Endothelial cell of umbilical vein (primary cell): ENCODE measurements around the gene LIME1. TPM values are rescaled to one million over a fixed set of nuclear protein-coding genes. Genes with fewer than 3 reads are reported as not detected.

Source experiments
- BruUV-seq: library from RNA; stranded (reverse); fragments of 400-500 nt; replicated peaks from 2 replicates; lab custom pipeline; 2021; lab: Mats Ljungman, UMichigan
- CTCF ChIA-PET: fragments of 300-600, 350-600 bp; sonication (Branson Sonifier 250); formaldehyde crosslinking; loops from one replicate; lab custom pipeline; 2021; ENCODE audit warnings: antibody characterized with exemption, inconsistent platforms; lab: Charles Lee
- POLR2A ChIA-PET: fragments of 300-600, 350-600 bp; sonication (Branson Sonifier 250); formaldehyde crosslinking; loops from one replicate; lab custom pipeline; 2021; ENCODE audit warnings: antibody characterized with exemption, inconsistent platforms; lab: Charles Lee
- DNase-seq: peaks from one replicate; pipeline ENCODE4 v3.0.0-alpha.2; 2011; ENCODE audit warnings: low read depth, low spot score
- FAIRE-seq: peaks from 2 replicates; lab custom pipeline; 2011; peaks lifted over from hg19 to GRCh38; lab: Jason Lieb, UNC
- H2AFZ ChIP-seq: 2 replicates; pipeline ENCODE4 v1.6.0; 2012; ENCODE audit warnings: low read depth, low read length, control low read depth, inconsistent platforms
- H3K27ac ChIP-seq: 2 replicates; pipeline ENCODE4 v1.5.1; 2011; ENCODE audit warnings: low read depth, mild to moderate bottlenecking, control low read depth, low read length, moderate library complexity; ENCODE audit not compliant: insufficient read depth
- H3K27me3 ChIP-seq, 2 experiments: 2 replicates each; pipeline versions ENCODE4 v1.6.0 to v1.6.1; 2011; ENCODE audit warnings: low read length in 2 of 2, mixed read lengths in 1 of 2; ENCODE audit not compliant: control insufficient read depth in 2 of 2, insufficient read depth in 2 of 2
- H3K36me3 ChIP-seq, 2 experiments: 2 replicates in 1 of 2; 3 replicates in 1 of 2; pipeline ENCODE4 v1.5.1; 2011; ENCODE audit warnings: low read length in 2 of 2, mild to moderate bottlenecking in 1 of 2, moderate library complexity in 1 of 2; ENCODE audit not compliant: control insufficient read depth in 2 of 2, insufficient read depth in 2 of 2; ENCODE audit errors: extremely low read depth in 1 of 2
- H3K4me1 ChIP-seq: 3 replicates; pipeline ENCODE4 v1.5.1; 2011; ENCODE audit warnings: mild to moderate bottlenecking, low read length; ENCODE audit not compliant: control insufficient read depth, insufficient read depth; ENCODE audit errors: extremely low read depth
- H3K4me2 ChIP-seq: 2 replicates; pipeline ENCODE4 v1.6.1; 2011; ENCODE audit warnings: low read length, control low read depth, mixed read lengths; ENCODE audit not compliant: insufficient read depth
- H3K4me3 ChIP-seq, 3 experiments: fragments of 200-600 bp in 1 of 3; sonication (generic), shearing (Covaris generic) in 1 of 3; replicated peaks in 1 of 3; 2 replicates each; pipeline ENCODE4 v1.5.1; 2011 to 2016; ENCODE audit warnings: control low read depth in 3 of 3, low read length in 3 of 3, mild to moderate bottlenecking in 2 of 3, inconsistent platforms in 1 of 3, low read depth in 1 of 3, moderate library complexity in 1 of 3; ENCODE audit not compliant: insufficient read depth in 1 of 3
- H3K79me2 ChIP-seq: 2 replicates; pipeline ENCODE4 v1.6.0; 2012; ENCODE audit warnings: low read length, inconsistent platforms; ENCODE audit not compliant: control insufficient read depth, insufficient read depth
- H3K9ac ChIP-seq: replicated peaks from 2 replicates; pipeline ENCODE3; 2011; ENCODE audit warnings: low read length, control low read depth; ENCODE audit not compliant: insufficient read depth; ENCODE audit errors: extremely low read depth
- H3K9me1 ChIP-seq: replicated peaks from 3 replicates; pipeline ENCODE4 v1.6.0; 2011; ENCODE audit warnings: mild to moderate bottlenecking, low read length; ENCODE audit not compliant: control insufficient read depth, insufficient read depth; ENCODE audit errors: extremely low read depth
- H3K9me3 ChIP-seq: replicated peaks from 2 replicates; pipeline ENCODE4 v1.5.1; 2012; ENCODE audit warnings: low read length, inconsistent platforms; ENCODE audit not compliant: control insufficient read depth, insufficient read depth
- H4K20me1 ChIP-seq: replicated peaks from 2 replicates; pipeline ENCODE3; 2011; ENCODE audit warnings: mild to moderate bottlenecking, low read length; ENCODE audit not compliant: control insufficient read depth, insufficient read depth; ENCODE audit errors: extremely low read depth
- EZH2 ChIP-seq: IDR thresholded peaks from 2 replicates; pipeline ENCODE4 v1.6.1; 2012; ENCODE audit warnings: borderline replicate concordance, low read depth, mild to moderate bottlenecking, moderate library complexity, low read length, inconsistent platforms; ENCODE audit not compliant: severe bottlenecking
- FOS ChIP-seq: IDR thresholded peaks from 2 replicates; pipeline ENCODE4 v1.6.1; 2011; ENCODE audit warnings: mild to moderate bottlenecking, low read length, moderate library complexity, borderline replicate concordance; ENCODE audit not compliant: insufficient read depth
- GATA2 ChIP-seq: IDR thresholded peaks from 2 replicates; pipeline ENCODE4 v1.7.0; 2011; ENCODE audit warnings: low read depth, mild to moderate bottlenecking, moderate library complexity, mixed read lengths, low read length; ENCODE audit not compliant: insufficient read length, insufficient read depth
- JUN ChIP-seq: IDR thresholded peaks from 2 replicates; pipeline ENCODE4 v1.6.1; 2011; ENCODE audit warnings: borderline replicate concordance, low read depth; ENCODE audit not compliant: insufficient read length, insufficient read depth
- MYC ChIP-seq: IDR thresholded peaks from one replicate; pipeline ENCODE4 v1.6.1; 2011; ENCODE audit warnings: mild to moderate bottlenecking, low read depth, low read length
- POLR2A ChIP-seq: IDR thresholded peaks from 2 replicates; pipeline ENCODE4 v1.6.1; 2012; ENCODE audit warnings: low read depth, mild to moderate bottlenecking, control low read depth, low read length
- POLR2AphosphoS5 ChIP-seq: IDR thresholded peaks from 2 replicates; pipeline ENCODE4 v1.6.1; 2012; ENCODE audit warnings: low read depth, mild to moderate bottlenecking, control low read depth, low read length, moderate library complexity; ENCODE audit not compliant: insufficient read depth
- dilution Hi-C: fragments of 300-500 bp; cut with MboI; formaldehyde crosslinking; loops from one replicate; pipeline ENCODE4 v1.15.0; 2019; ENCODE audit warnings: low sequenced_read_pairs; ENCODE audit not compliant: extremely low pct_ligation_motif_present
- intact Hi-C: fragments of 100-400 bp; cut with micrococcal nuclease; formaldehyde crosslinking; loops from one replicate; pipeline ENCODE4 v1.10.0; 2022
- polyA plus RNA-seq, 4 experiments: library from polyadenylated mRNA; depleted of rRNA in 3 of 4; stranded (reverse) in 3 of 4; unstranded in 1 of 4; fragments of >200 nt; gene quantifications; 2 replicates each; pipeline versions ENCODE4 v1.2.1 to v1.2.3, GENCODE V29; 2011 to 2012; ENCODE audit warnings: missing spikeins in 1 of 4
- total RNA-seq: library from RNA; stranded (reverse); gene quantifications from 2 replicates; pipeline ENCODE4 v1.2.3, GENCODE V29; 2021
- TF ChIP-seq, protein P1 (sequence below), 2 donors: IDR thresholded peaks; 1 replicate in 1 of 2; 2 replicates in 1 of 2; pipeline ENCODE4 v1.5.1; 2011; ENCODE audit warnings: low read length in 2 of 2, mild to moderate bottlenecking in 2 of 2, moderate library complexity in 2 of 2, control low read depth in 1 of 2, inconsistent platforms in 1 of 2, low read depth in 1 of 2; ENCODE audit not compliant: insufficient read depth in 1 of 2; ENCODE audit errors: extremely low read depth in 1 of 2
- TF ChIP-seq, protein P2 (sequence below): IDR thresholded peaks from 2 replicates; pipeline ENCODE4 v1.6.1; 2011; ENCODE audit not compliant: insufficient read depth, insufficient read length

The LIME1 gene
- total and polyA plus RNA-seq, 2 donors (not counting 3 experiments of a cell fraction or from before 2014, with no cell fraction given) = 10.7 to 12.2 TPM

DNA sequence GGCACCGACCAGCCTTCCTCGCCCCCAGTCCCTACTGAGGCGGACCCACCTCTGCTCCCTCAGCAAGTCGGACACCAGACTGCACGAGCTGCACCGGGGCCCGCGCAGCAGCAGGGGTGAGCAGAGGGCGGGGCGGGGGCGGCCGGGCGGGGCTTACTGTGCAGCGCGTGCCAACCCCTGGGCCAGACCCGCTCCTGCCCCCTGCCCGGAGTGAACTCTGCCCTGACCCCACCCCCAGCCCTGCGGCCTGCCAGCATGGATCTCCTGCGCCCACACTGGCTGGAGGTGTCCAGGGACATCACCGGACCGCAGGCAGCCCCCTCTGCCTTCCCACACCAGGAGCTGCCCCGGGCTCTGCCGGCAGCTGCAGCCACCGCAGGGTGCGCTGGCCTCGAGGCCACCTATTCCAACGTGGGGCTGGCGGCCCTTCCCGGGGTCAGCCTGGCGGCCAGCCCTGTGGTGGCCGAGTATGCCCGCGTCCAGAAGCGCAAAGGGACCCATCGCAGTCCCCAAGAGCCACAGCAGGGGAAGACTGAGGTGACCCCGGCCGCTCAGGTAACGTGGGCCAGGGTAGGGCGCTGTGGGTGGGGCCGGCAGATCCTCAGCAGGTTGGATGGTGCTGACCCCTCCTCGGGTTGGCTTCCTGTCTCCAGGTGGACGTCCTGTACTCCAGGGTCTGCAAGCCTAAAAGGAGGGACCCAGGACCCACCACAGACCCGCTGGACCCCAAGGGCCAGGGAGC lies 1.7 kb downstream of the LIME1 start:
- FAIRE-seq (no peak), DNase-seq (no peak)
- Histone ChIP-seq H3K36me3 (peaks cover 0 to 36% of the 10 kb centered on the region in 2 experiments), H2AFZ (no peak overlapping the region), H3K4me3 (no peak overlapping the region), H4K20me1 (no peaks in the 10 kb centered on the region), H3K4me1 (peaks cover 9% of the 10 kb centered on the region), H3K9me3 (no peaks in the 10 kb centered on the region), H3K9ac (no peak overlapping the region), H3K79me2 (no peaks in the 10 kb centered on the region), H3K27me3 (no peaks in the 10 kb centered on the region), H3K9me1 (no peaks in the 10 kb centered on the region), H3K27ac (no peak overlapping the region), H3K4me2 (no peak overlapping the region)
- POLR2A ChIA-PET = no interaction called here
- CTCF ChIA-PET = no interaction called here
- dilution Hi-C loops (no loop called here), intact Hi-C loops (loop anchor here (5.0 kb wide), 1 partner anchor 41 kb away; the partner anchor contains the start of gene TNFRSF6B)
- TF ChIP-seq, protein P1, sequence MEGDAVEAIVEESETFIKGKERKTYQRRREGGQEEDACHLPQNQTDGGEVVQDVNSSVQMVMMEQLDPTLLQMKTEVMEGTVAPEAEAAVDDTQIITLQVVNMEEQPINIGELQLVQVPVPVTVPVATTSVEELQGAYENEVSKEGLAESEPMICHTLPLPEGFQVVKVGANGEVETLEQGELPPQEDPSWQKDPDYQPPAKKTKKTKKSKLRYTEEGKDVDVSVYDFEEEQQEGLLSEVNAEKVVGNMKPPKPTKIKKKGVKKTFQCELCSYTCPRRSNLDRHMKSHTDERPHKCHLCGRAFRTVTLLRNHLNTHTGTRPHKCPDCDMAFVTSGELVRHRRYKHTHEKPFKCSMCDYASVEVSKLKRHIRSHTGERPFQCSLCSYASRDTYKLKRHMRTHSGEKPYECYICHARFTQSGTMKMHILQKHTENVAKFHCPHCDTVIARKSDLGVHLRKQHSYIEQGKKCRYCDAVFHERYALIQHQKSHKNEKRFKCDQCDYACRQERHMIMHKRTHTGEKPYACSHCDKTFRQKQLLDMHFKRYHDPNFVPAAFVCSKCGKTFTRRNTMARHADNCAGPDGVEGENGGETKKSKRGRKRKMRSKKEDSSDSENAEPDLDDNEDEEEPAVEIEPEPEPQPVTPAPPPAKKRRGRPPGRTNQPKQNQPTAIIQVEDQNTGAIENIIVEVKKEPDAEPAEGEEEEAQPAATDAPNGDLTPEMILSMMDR (IDR thresholded peaks at IDR 0.05; ENCODE audit: extremely low read depth in 1 of 2, insufficient read depth in 1 of 2, low read depth in 1 of 2, low read length in 2 of 2) = no peak
- TF ChIP-seq POLR2A (no peak), FOS (no peak), MYC (no peak), EZH2 (no peak), JUN (no peak), POLR2AphosphoS5 (no peak), GATA2 (no peak)
- TF ChIP-seq, protein P2, sequence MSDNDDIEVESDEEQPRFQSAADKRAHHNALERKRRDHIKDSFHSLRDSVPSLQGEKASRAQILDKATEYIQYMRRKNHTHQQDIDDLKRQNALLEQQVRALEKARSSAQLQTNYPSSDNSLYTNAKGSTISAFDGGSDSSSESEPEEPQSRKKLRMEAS = no peak
- BruUV-seq = no TSS peak
